NT2/D1 (cell line): ENCODE measurements around the gene RIC3.

Experiments used
- DNase-seq: peaks from one replicate; pipeline ENCODE4 v3.0.0-alpha.2; 2011; ENCODE audit warnings: low read depth, low spot score
- H3K27me3 ChIP-seq: 2 replicates; pipeline ENCODE4 v1.6.0; 2011; ENCODE audit warnings: mild to moderate bottlenecking; ENCODE audit not compliant: insufficient read length, insufficient read depth
- H3K36me3 ChIP-seq: 2 replicates; pipeline ENCODE4 v1.6.1; 2011; ENCODE audit warnings: mild to moderate bottlenecking, low read length, mixed read lengths; ENCODE audit not compliant: insufficient read depth, insufficient read length
- H3K4me1 ChIP-seq: 2 replicates; pipeline ENCODE4 v1.5.1; 2011; ENCODE audit not compliant: insufficient read depth, insufficient read length
- H3K4me3 ChIP-seq: 2 replicates; pipeline ENCODE4 v1.5.1; 2011; ENCODE audit warnings: low read depth; ENCODE audit not compliant: insufficient read length
- H3K9ac ChIP-seq: 2 replicates; pipeline ENCODE4 v1.6.0; 2011; ENCODE audit warnings: low read depth; ENCODE audit not compliant: insufficient read length
- H3K9me3 ChIP-seq: 2 replicates; pipeline ENCODE4 v1.5.1; 2011; ENCODE audit warnings: mild to moderate bottlenecking, low read length; ENCODE audit not compliant: insufficient read depth
- SUZ12 ChIP-seq: IDR thresholded peaks from 2 replicates; pipeline ENCODE4 v1.6.1; 2011; ENCODE audit not compliant: insufficient read length, insufficient read depth; ENCODE audit errors: extremely low read depth
- YY1 ChIP-seq: IDR thresholded peaks from 2 replicates; pipeline ENCODE4 v1.6.1; 2011; ENCODE audit not compliant: insufficient read length, insufficient read depth
- ZNF274 ChIP-seq: IDR thresholded peaks from 2 replicates; pipeline ENCODE4 v1.6.1; 2011; ENCODE audit warnings: mild to moderate bottlenecking, low read depth, low read length

RIC3 gene

DNA sequence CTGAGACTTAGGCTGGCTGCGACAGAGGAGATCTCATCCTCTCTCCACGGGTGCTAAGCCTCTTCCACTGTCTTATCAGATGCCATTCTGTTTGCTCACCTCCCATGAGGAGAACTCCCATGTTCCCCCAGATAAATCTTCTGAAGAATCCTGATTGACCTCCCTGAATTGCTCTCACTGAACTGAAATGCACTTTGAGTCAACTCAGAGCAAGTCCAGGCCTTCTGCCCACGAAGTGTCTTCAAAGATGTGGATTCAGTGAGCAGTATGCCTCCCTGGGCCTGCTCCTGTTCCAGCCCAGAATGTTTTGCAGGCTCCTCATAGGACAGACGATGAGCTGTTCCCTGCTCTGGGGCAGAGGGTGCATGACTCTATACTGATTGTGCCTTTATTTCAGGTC is 70.5 kb downstream of the RIC3 start:
- no peak overlapping the region for H3K4me3 ChIP-seq
- H3K9ac ChIP-seq: no peak overlapping the region
- peaks cover 91% of the 10 kb centered on the region for H3K36me3 ChIP-seq
- TF ChIP-seq ZNF274 (no peak), SUZ12 (no peak), YY1 (no peak)
- H3K4me1 ChIP-seq: no peaks in the 10 kb centered on the region
- no peaks in the 10 kb centered on the region for H3K27me3 ChIP-seq
- H3K9me3 ChIP-seq: no peaks in the 10 kb centered on the region
- no peak for DNase-seq

DNA sequence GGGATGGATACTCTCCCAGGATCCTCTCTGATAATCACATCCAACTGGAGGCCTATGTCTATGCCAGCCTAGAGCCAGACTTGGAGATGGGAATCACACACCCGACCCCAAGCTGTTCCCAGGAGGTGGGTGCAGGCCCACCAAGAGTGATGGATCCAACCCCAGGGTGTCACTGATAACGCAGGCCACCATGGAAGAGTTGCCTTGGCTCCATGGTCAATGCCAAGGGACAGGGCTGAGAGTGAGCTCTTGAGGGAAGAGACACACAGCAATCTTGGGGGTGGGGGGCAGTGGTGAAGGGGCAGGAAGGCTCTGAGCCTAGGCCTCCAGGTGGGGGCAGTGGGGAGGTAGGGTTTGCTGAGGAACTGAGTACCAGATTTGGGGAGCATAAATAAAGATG is 70.9 kb downstream of the RIC3 start:
- DNase-seq: no peak
- H3K9me3 ChIP-seq: no peaks in the 10 kb centered on the region
- no peaks in the 10 kb centered on the region for H3K27me3 ChIP-seq
- TF ChIP-seq SUZ12 (no peak), YY1 (no peak), ZNF274 (no peak)
- no peaks in the 10 kb centered on the region for H3K4me1 ChIP-seq
- H3K4me3 ChIP-seq: no peak overlapping the region
- peaks cover 92% of the 10 kb centered on the region for H3K36me3 ChIP-seq
- no peak overlapping the region for H3K9ac ChIP-seq

DNA sequence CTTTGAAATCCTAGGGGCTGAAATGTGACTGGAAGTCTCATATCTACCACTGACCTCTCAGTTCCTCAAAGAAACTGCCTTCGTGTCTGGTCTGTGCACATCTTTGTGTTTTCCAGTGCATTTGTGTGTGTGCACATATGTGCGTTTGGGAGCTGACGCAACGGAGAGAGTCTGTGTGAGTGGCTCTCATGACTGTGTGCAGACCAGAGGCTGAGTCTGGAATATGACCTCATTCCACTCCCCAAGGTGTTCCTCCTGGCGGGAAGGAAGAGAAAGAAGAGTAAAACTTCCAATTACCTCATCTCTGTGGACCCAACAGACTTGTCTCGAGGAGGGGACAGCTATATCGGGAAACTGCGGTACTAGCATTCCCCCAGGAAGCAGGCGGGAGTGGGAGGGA is 71.4 kb downstream of the RIC3 start:
- no peak overlapping the region for H3K4me3 ChIP-seq
- no peak overlapping the region for H3K9ac ChIP-seq
- TF ChIP-seq ZNF274: no peak
- TF ChIP-seq SUZ12: no peak
- no peak for TF ChIP-seq YY1
- DNase-seq: no peak
- no peaks in the 10 kb centered on the region for H3K27me3 ChIP-seq
- no peaks in the 10 kb centered on the region for H3K9me3 ChIP-seq
- peaks cover 88% of the 10 kb centered on the region for H3K36me3 ChIP-seq
- H3K4me1 ChIP-seq: no peaks in the 10 kb centered on the region

GRCh38 chr11:8097062-8097461 is 71.8 kb downstream of the RIC3 start:
- no peak overlapping the region for H3K9ac ChIP-seq
- no peaks in the 10 kb centered on the region for H3K9me3 ChIP-seq
- H3K4me1 ChIP-seq: no peaks in the 10 kb centered on the region
- DNase-seq: no peak
- H3K36me3 ChIP-seq: peaks cover 85% of the 10 kb centered on the region
- H3K4me3 ChIP-seq: no peak overlapping the region
- no peaks in the 10 kb centered on the region for H3K27me3 ChIP-seq
- TF ChIP-seq ZNF274: no peak
- no peak for TF ChIP-seq YY1
- TF ChIP-seq SUZ12: no peak

GRCh38 chr11:8096575-8096974 is 72.2 kb downstream of the RIC3 start:
- peaks cover 85% of the 10 kb centered on the region for H3K36me3 ChIP-seq
- TF ChIP-seq SUZ12 (no peak), YY1 (no peak), ZNF274 (no peak)
- no peaks in the 10 kb centered on the region for H3K27me3 ChIP-seq
- H3K4me3 ChIP-seq: no peak overlapping the region
- H3K9ac ChIP-seq: no peak overlapping the region
- no peaks in the 10 kb centered on the region for H3K9me3 ChIP-seq
- no peaks in the 10 kb centered on the region for H3K4me1 ChIP-seq
- DNase-seq: no peak

- Histone ChIP-seq H3K36me3 (peaks cover 85% of the 10 kb centered on the region), H3K9me3 (no peaks in the 10 kb centered on the region), H3K4me3 (no peak overlapping the region), H3K4me1 (no peaks in the 10 kb centered on the region), H3K27me3 (no peaks in the 10 kb centered on the region), H3K9ac (no peak overlapping the region)
- no peak for TF ChIP-seq ZNF274
- TF ChIP-seq YY1: no peak
- no peak for TF ChIP-seq SUZ12
- DNase-seq: no peak
These were observed 72.9 kb downstream of the RIC3 start for GRCh38 chr11:8095806-8096522.

GRCh38 chr11:8095371-8095770 is 73.5 kb downstream of the RIC3 start:
- TF ChIP-seq YY1 (no peak), ZNF274 (no peak), SUZ12 (no peak)
- DNase-seq: no peak
- no peak overlapping the region for H3K4me3 ChIP-seq
- no peak overlapping the region for H3K9ac ChIP-seq
- no peaks in the 10 kb centered on the region for H3K9me3 ChIP-seq
- no peaks in the 10 kb centered on the region for H3K4me1 ChIP-seq
- no peaks in the 10 kb centered on the region for H3K27me3 ChIP-seq
- H3K36me3 ChIP-seq: peaks cover 82% of the 10 kb centered on the region

GRCh38 chr11:8094656-8095055 is 74.2 kb downstream of the RIC3 start:
- Histone ChIP-seq H3K4me1 (no peaks in the 10 kb centered on the region), H3K4me3 (no peak overlapping the region), H3K27me3 (no peaks in the 10 kb centered on the region), H3K9me3 (no peaks in the 10 kb centered on the region), H3K9ac (no peak overlapping the region), H3K36me3 (peaks cover 79% of the 10 kb centered on the region)
- DNase-seq: no peak
- TF ChIP-seq SUZ12: no peak
- no peak for TF ChIP-seq YY1
- TF ChIP-seq ZNF274: no peak
